Measurements from ENCODE around the gene ITIH3.

GRCh38 chr3:52789746-52790040 is 4.9 kb upstream of the ITIH3 start:
- no peak for TF ChIP-seq CTCF (IDR thresholded peaks at IDR 0.05)
- no peak for TF ChIP-seq POLR2A (IDR thresholded peaks at IDR 0.05)

All from uterus (tissue), 2 donors.